H9 (cell line): ENCODE measurements around the gene SPRR1A. TPM values are rescaled to one million over a fixed set of nuclear protein-coding genes. Genes with fewer than 3 reads are reported as not detected.

Experiments
- DNase-seq: peaks from one replicate; pipeline ENCODE4 v3.0.0-alpha.2; 2017
- H2AFZ ChIP-seq: one replicate; pipeline ENCODE4 v1.6.1; 2013; ENCODE audit warnings: mild to moderate bottlenecking, low read length, control low read depth, moderate library complexity
- H2AK5ac ChIP-seq: 2 replicates; pipeline ENCODE4 v1.6.1; 2013; ENCODE audit warnings: low read length, control low read depth, mixed read lengths; ENCODE audit not compliant: insufficient read length
- H2BK120ac ChIP-seq: one replicate; pipeline ENCODE4 v1.6.1; 2013; ENCODE audit warnings: low read depth, mild to moderate bottlenecking, low read length, control low read depth, inconsistent platforms; ENCODE audit not compliant: poor library complexity, severe bottlenecking
- H2BK12ac ChIP-seq: 2 replicates; pipeline ENCODE4 v1.6.1; 2013; ENCODE audit warnings: low read length, control low read depth, mixed read lengths, low read depth; ENCODE audit not compliant: insufficient read length
- H2BK15ac ChIP-seq: 2 replicates; pipeline ENCODE4 v1.6.1; 2013; ENCODE audit warnings: low read depth, low read length, control low read depth
- H2BK20ac ChIP-seq: one replicate; pipeline ENCODE4 v1.6.1; 2013; ENCODE audit warnings: low read depth, mild to moderate bottlenecking, low read length, control low read depth, inconsistent platforms; ENCODE audit not compliant: poor library complexity, severe bottlenecking
- H2BK5ac ChIP-seq: 2 replicates; pipeline ENCODE4 v1.6.1; 2013; ENCODE audit warnings: low read length, control low read depth, mixed read lengths; ENCODE audit not compliant: insufficient read length
- H3K14ac ChIP-seq: 2 replicates; pipeline ENCODE4 v1.6.1; 2013; ENCODE audit warnings: low read length, control low read depth; ENCODE audit not compliant: insufficient read depth
- H3K18ac ChIP-seq: 2 replicates; pipeline ENCODE4 v1.6.1; 2013; ENCODE audit warnings: low read depth, mild to moderate bottlenecking, mixed read lengths, low read length, control low read depth; ENCODE audit not compliant: insufficient read length
- H3K23ac ChIP-seq: 2 replicates; pipeline ENCODE4 v1.6.1; 2013; ENCODE audit warnings: low read length, control low read depth, mixed read lengths, low read depth; ENCODE audit not compliant: insufficient read length
- H3K23me2 ChIP-seq: 2 replicates; pipeline ENCODE4 v1.6.1; 2013; ENCODE audit warnings: low read depth, mild to moderate bottlenecking, mixed read lengths, low read length, control low read depth; ENCODE audit not compliant: insufficient read length, poor library complexity, severe bottlenecking
- H3K27ac ChIP-seq: 2 replicates; pipeline ENCODE4 v1.5.1; 2013; ENCODE audit warnings: low read length, control low read depth, mixed read lengths, low read depth; ENCODE audit not compliant: insufficient read length
- H3K27me3 ChIP-seq: 2 replicates; pipeline ENCODE4 v1.6.1; 2013; ENCODE audit warnings: low read length, control low read depth, inconsistent platforms; ENCODE audit not compliant: insufficient read depth
- H3K4ac ChIP-seq: 2 replicates; pipeline ENCODE4 v1.6.1; 2013; ENCODE audit warnings: low read depth, mild to moderate bottlenecking, control low read depth, inconsistent platforms, low read length, moderate library complexity
- H3K4me1 ChIP-seq: 2 replicates; pipeline ENCODE4 v1.6.1; 2013; ENCODE audit warnings: low read length, control low read depth, inconsistent platforms; ENCODE audit not compliant: insufficient read depth
- H3K4me2 ChIP-seq: 2 replicates; pipeline ENCODE4 v1.6.1; 2013; ENCODE audit warnings: low read length, control low read depth, mixed read lengths; ENCODE audit not compliant: insufficient read length, insufficient read depth
- H3K56ac ChIP-seq: 2 replicates; pipeline ENCODE4 v1.6.1; 2013; ENCODE audit warnings: low read depth, mild to moderate bottlenecking, mixed read lengths, low read length, control low read depth; ENCODE audit not compliant: insufficient read length
- H3K79me1 ChIP-seq: 2 replicates; pipeline ENCODE4 v1.6.1; 2013; ENCODE audit warnings: low read depth, mild to moderate bottlenecking, moderate library complexity, low read length, control low read depth, inconsistent platforms; ENCODE audit not compliant: insufficient read depth, poor library complexity, severe bottlenecking
- H3K79me2 ChIP-seq: 2 replicates; pipeline ENCODE4 v1.6.1; 2013; ENCODE audit warnings: low read length, control low read depth, inconsistent platforms; ENCODE audit not compliant: insufficient read depth
- H3K9ac ChIP-seq: 2 replicates; pipeline ENCODE4 v1.6.1; 2013; ENCODE audit warnings: low read length, control low read depth, mixed read lengths; ENCODE audit not compliant: insufficient read length; ENCODE audit errors: extremely low read depth
- H3K9me3 ChIP-seq: one replicate; pipeline ENCODE4 v1.6.1; 2013; ENCODE audit warnings: low read depth, low read length, inconsistent platforms; ENCODE audit not compliant: control insufficient read depth
- H3T11ph ChIP-seq: one replicate; pipeline ENCODE4 v1.6.1; 2013; ENCODE audit warnings: mild to moderate bottlenecking, low read length, control low read depth, inconsistent platforms
- H4K20me1 ChIP-seq: one replicate; pipeline ENCODE4 v1.6.1; 2013; ENCODE audit not compliant: control insufficient read depth, insufficient read length, insufficient read depth
- H4K5ac ChIP-seq: 2 replicates; pipeline ENCODE4 v1.6.1; 2013; ENCODE audit warnings: low read depth, mild to moderate bottlenecking, mixed read lengths, low read length, control low read depth; ENCODE audit not compliant: insufficient read length
- H4K8ac ChIP-seq: replicated peaks from 2 replicates; pipeline ENCODE4 v1.6.1; 2013; ENCODE audit warnings: low read length, control low read depth, mixed read lengths, low read depth; ENCODE audit not compliant: insufficient read length
- H4K91ac ChIP-seq: 2 replicates; pipeline ENCODE4 v1.6.1; 2013; ENCODE audit warnings: low read depth, mild to moderate bottlenecking, moderate library complexity, mixed read lengths, low read length, control low read depth; ENCODE audit not compliant: insufficient read length
- H3K27ac Mint-ChIP-seq, 3 experiments: 2 replicates in 2 of 3; 3 replicates in 1 of 3; pipeline ENCODE4 v1.8.0; 2020 to 2021; ENCODE audit warnings: mixed read lengths in 3 of 3, mild to moderate bottlenecking in 1 of 3, moderate library complexity in 1 of 3
- H3K27me3 Mint-ChIP-seq: 2 replicates; pipeline ENCODE4 v1.8.0; 2021; ENCODE audit warnings: low read depth, mild to moderate bottlenecking, moderate library complexity, mixed read lengths
- H3K36me3 Mint-ChIP-seq, 3 experiments: 2 replicates in 2 of 3; 3 replicates in 1 of 3; pipeline ENCODE4 v1.8.0; 2020 to 2021; ENCODE audit warnings: low read depth in 3 of 3, mixed read lengths in 3 of 3; ENCODE audit not compliant: insufficient read depth in 1 of 3
- H3K4me1 Mint-ChIP-seq, 2 experiments: 2 replicates each; pipeline ENCODE4 v1.8.0; 2020; ENCODE audit warnings: mixed read lengths in 2 of 2
- H3K4me3 Mint-ChIP-seq, 2 experiments: 2 replicates in 1 of 2; 3 replicates in 1 of 2; pipeline ENCODE4 v1.8.0; 2020 to 2021; ENCODE audit warnings: mild to moderate bottlenecking in 2 of 2, mixed read lengths in 2 of 2, moderate library complexity in 1 of 2
- H3K9me3 Mint-ChIP-seq, 2 experiments: 2 replicates in 1 of 2; 3 replicates in 1 of 2; pipeline ENCODE4 v1.8.0; 2020; ENCODE audit warnings: mild to moderate bottlenecking in 2 of 2, mixed read lengths in 2 of 2, moderate library complexity in 1 of 2
- WGBS: extraction: QIAGEN DNeasy Blood & Tissue Kit; methylation state at CpG from one replicate; pipeline ENCODE4 v1.1.7; 2013; ENCODE audit warnings: missing lambda C conversion rate, low lambda C conversion rate, mixed read lengths; ENCODE audit not compliant: insufficient read length; ENCODE audit errors: extremely low coverage; 5-methylcytosine and 5-hydroxymethylcytosine counted together
- total RNA-seq: library from RNA; stranded (reverse); gene quantifications from 2 replicates; pipeline ENCODE4 v1.2.1, GENCODE V29; 2021
- TF ChIP-seq, protein P1 (sequence below): fragments of 200-600 bp; sonication (generic); conservative IDR thresholded peaks from 3 replicates; pipeline ENCODE4 v1.8.0; 2021; ENCODE audit warnings: antibody characterized with exemption, mild to moderate bottlenecking

Gene SPRR1A
- total RNA-seq, 1 experiment from 2014 or later = not detected

DNA sequence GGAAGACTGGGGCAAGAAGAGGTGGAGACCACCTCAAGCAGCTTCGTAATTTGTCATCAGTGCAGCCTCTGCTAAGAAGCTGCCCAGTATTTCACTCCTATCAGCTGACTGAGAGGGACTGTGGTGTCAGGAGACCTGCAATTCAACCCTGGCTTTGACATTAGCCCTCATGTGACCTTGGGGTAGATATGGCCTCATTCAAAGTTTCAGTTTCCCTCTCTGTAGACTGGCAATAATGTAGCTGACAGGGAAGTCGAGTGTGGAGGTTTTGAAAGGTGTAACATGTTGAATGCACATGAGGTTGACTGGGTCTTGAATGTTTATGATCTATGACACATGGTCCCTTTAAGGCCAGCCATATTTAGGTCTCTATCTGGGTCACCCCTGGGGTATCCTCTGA lies 15.6 kb upstream of the SPRR1A start:
- no peaks in the 10 kb centered on the region for H3K4me1 ChIP-seq
- H2BK12ac ChIP-seq = no peak overlapping the region
- no peaks in the 10 kb centered on the region for H4K20me1 ChIP-seq
- H3K4me2 ChIP-seq = no peak overlapping the region
- no peaks in the 10 kb centered on the region for H3K9me3 ChIP-seq
- no peak overlapping the region for H2AK5ac ChIP-seq
- no peak overlapping the region for H3K4ac ChIP-seq
- H4K5ac ChIP-seq = no peak overlapping the region
- no peaks in the 10 kb centered on the region for H3K23me2 ChIP-seq
- no peak overlapping the region for H4K91ac ChIP-seq
- no peaks in the 10 kb centered on the region for H3K27me3 ChIP-seq
- H2AFZ ChIP-seq = no peak overlapping the region
- H3K4me3 Mint-ChIP-seq = no peak overlapping the region
- H2BK120ac ChIP-seq = no peak overlapping the region
- H3K23ac ChIP-seq = no peak overlapping the region
- WGBS = no CpG with 5 or more reads among the region's 2 CpGs
- no peak overlapping the region for H3K27ac ChIP-seq
- no peak overlapping the region for H2BK15ac ChIP-seq
- H3K27me3 Mint-ChIP-seq = peaks cover 4% of the 10 kb centered on the region
- no peaks in the 10 kb centered on the region for H3K79me2 ChIP-seq
- peak overlapping the region in 1 of 3 experiments; percentile 14; a peak in 1 of 7 replicates for H3K27ac Mint-ChIP-seq
- H3K9me3 Mint-ChIP-seq = peaks cover 4 to 22% of the 10 kb centered on the region in 2 experiments
- no peak overlapping the region for H3K18ac ChIP-seq
- no peak overlapping the region for H2BK5ac ChIP-seq
- no peak overlapping the region for H4K8ac ChIP-seq
- no peaks in the 10 kb centered on the region for H3K36me3 Mint-ChIP-seq
- DNase-seq = no peak
- no peak overlapping the region for H3K56ac ChIP-seq
- no peaks in the 10 kb centered on the region for H3K79me1 ChIP-seq
- H2BK20ac ChIP-seq = no peak overlapping the region
- H3K14ac ChIP-seq = no peak overlapping the region
- H3K9ac ChIP-seq = no peak overlapping the region
- TF ChIP-seq, protein P1, sequence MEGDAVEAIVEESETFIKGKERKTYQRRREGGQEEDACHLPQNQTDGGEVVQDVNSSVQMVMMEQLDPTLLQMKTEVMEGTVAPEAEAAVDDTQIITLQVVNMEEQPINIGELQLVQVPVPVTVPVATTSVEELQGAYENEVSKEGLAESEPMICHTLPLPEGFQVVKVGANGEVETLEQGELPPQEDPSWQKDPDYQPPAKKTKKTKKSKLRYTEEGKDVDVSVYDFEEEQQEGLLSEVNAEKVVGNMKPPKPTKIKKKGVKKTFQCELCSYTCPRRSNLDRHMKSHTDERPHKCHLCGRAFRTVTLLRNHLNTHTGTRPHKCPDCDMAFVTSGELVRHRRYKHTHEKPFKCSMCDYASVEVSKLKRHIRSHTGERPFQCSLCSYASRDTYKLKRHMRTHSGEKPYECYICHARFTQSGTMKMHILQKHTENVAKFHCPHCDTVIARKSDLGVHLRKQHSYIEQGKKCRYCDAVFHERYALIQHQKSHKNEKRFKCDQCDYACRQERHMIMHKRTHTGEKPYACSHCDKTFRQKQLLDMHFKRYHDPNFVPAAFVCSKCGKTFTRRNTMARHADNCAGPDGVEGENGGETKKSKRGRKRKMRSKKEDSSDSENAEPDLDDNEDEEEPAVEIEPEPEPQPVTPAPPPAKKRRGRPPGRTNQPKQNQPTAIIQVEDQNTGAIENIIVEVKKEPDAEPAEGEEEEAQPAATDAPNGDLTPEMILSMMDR = no peak
- no peaks in the 10 kb centered on the region for H3K4me1 Mint-ChIP-seq
- H3T11ph ChIP-seq = no peak overlapping the region
